Heart left ventricle (tissue), 16 donors: ENCODE measurements around the gene MAP3K10. TPM values are rescaled to one million over a fixed set of nuclear protein-coding genes. Genes with fewer than 3 reads are reported as not detected.

Experiments
- ATAC-seq, 4 donors: fragments of 200-7000 bp; cut with Tn5 transposase; one replicate each; pipeline ENCODE4 v1.9.1; 2020 to 2022; ENCODE audit warnings: moderate library complexity in 4 of 4, mild to moderate bottlenecking in 3 of 4, moderate number of reproducible peaks in 1 of 4
- DNase-seq, 5 donors: peaks; one replicate each; pipeline ENCODE4 v3.0.0-alpha.2; 2020
- H3K27ac ChIP-seq, 12 donors: fragments of 200-600 bp; sonication (generic) in 4 of 12; one replicate each; pipeline versions ENCODE4 v1.5.0 to v1.8.0; 2016 to 2022; ENCODE audit warnings: mild to moderate bottlenecking in 2 of 12
- H3K27me3 ChIP-seq, 9 donors: fragments of 200-600 bp; sonication (generic) in 2 of 9; one replicate each; pipeline versions ENCODE4 v1.5.1 to v1.8.0; 2016 to 2022; ENCODE audit warnings: mild to moderate bottlenecking in 3 of 9
- H3K36me3 ChIP-seq, 9 donors: fragments of 200-600 bp; sonication (generic) in 2 of 9; one replicate each; pipeline versions ENCODE4 v1.5.0 to v1.8.0; 2018 to 2022; ENCODE audit warnings: mild to moderate bottlenecking in 2 of 9
- H3K4me1 ChIP-seq, 12 donors: fragments of 200-600 bp; sonication (generic) in 4 of 12; one replicate each; pipeline versions ENCODE4 v1.5.0 to v1.8.0; 2016 to 2022; ENCODE audit warnings: mild to moderate bottlenecking in 3 of 12
- H3K4me3 ChIP-seq, 12 donors: fragments of 200-600 bp; sonication (generic) in 4 of 12; one replicate each; pipeline versions ENCODE4 v1.5.0 to v1.8.0; 2017 to 2022; ENCODE audit warnings: mild to moderate bottlenecking in 9 of 12, moderate library complexity in 4 of 12
- H3K9me3 ChIP-seq, 12 donors: fragments of 200-600 bp; sonication (generic) in 4 of 12; one replicate each; pipeline versions ENCODE4 v1.5.0 to v1.8.0; 2016 to 2022; ENCODE audit warnings: mild to moderate bottlenecking in 1 of 12
- POLR2A ChIP-seq, 2 donors: fragments of 450-650 bp; IDR thresholded peaks; one replicate each; pipeline ENCODE4 v1.6.1; 2017; ENCODE audit warnings: antibody characterized with exemption in 2 of 2, mild to moderate bottlenecking in 2 of 2, moderate library complexity in 2 of 2
- WGBS, 4 donors: extraction: QIAGEN DNeasy Blood & Tissue Kit in 2 of 4; methylation state at CpG; one replicate each; pipeline versions ENCODE4 v1.1.5 to v1.1.7; 2013 to 2018; 5-methylcytosine and 5-hydroxymethylcytosine counted together
- intact Hi-C, 10 donors: fragments of 100-400 bp; cut with DNase I; formaldehyde crosslinking; loops; one replicate each; pipeline versions ENCODE4 v1.11.1 to v1.14.2; 2022
- polyA plus RNA-seq, 2 donors: library from polyadenylated mRNA; stranded (reverse); fragments of 200-250 nt; gene quantifications; one replicate each; pipeline ENCODE4 v1.2.3, GENCODE V29; 2013
- total RNA-seq, 9 donors: library from RNA; depleted of rRNA in 2 of 9; stranded (reverse); fragments of >200 nt in 2 of 9; fragmentation: NEBNext Ultra II Directional in 3 of 9; extraction: Animal tissue kit (Norgen Biotek cat#: 25700) in 3 of 9; gene quantifications; one replicate each; pipeline versions ENCODE4 v1.1.0 to v1.2.4, GENCODE V29; 2016 to 2023
- TF ChIP-seq, protein P1 (sequence below), 12 donors: fragments of 200-600 bp; sonication (generic) in 4 of 12; IDR thresholded peaks; one replicate each; pipeline versions ENCODE4 v1.5.0 to v1.8.0; 2018 to 2022; ENCODE audit warnings: antibody characterized with exemption in 12 of 12, mild to moderate bottlenecking in 5 of 12
- donor health status: ischemic (EF 13 %, LVEDD 7.1; RV severe dilation, severe dysfunction).
- donor health status: healthy with polysubstance abuse.
- donor health status: DM: no; HTN: yes; CAD: no.
- donor health status: DM: no; HTN: no; CAD: no.
- donor health status: ischemic (EF 25% LVEDD 6.9; RV normal size, moderate dysfunction).
- donor health status: ischemic (EF 25% LVEDD 5.7; RV mildly dilated, moderate dysfunction).
- donor health status: healthy.
- donor health status: DM: yes; HTN: yes; CAD: no.
- donor health status: ischemic (EF 35%, LVEDD 5.7; RV mildly dilated, moderate dysfunction).
- donor health status: nonischemic (EF 11% LVEDD 7.7; RV severe dilation, severe dysfunction).
- donor health status: DM: yes; HTN: yes; CAD: no.
- donor health status: PGD.
- donor health status: ischemic (EF 29% LVEDD 5.4; RV normal size, mild dysfunction).
- donor health status: nonischemic (EF 23%, LVEDD 6.1; RV moderate dilation, normal function).

MAP3K10 gene
- total and polyA plus RNA-seq, 11 donors = 13.7 to 32.8 (median 16.2) TPM

- 91 to 95% (median 93%) methylated on average over 6 of the region's 6 CpGs for WGBS, 4 donors
- Histone ChIP-seq H3K27me3 (no peaks in the 10 kb centered on the region), H3K4me1 (peaks cover 0 to 15% (median 9%) of the 10 kb centered on the region in 12 donors), H3K9me3 (no peaks in the 10 kb centered on the region), H3K4me3 (no peak overlapping the region), H3K27ac (no peak overlapping the region), H3K36me3 (peaks cover 0 to 83% (median 70%) of the 10 kb centered on the region in 9 donors)
- TF ChIP-seq, protein P1, sequence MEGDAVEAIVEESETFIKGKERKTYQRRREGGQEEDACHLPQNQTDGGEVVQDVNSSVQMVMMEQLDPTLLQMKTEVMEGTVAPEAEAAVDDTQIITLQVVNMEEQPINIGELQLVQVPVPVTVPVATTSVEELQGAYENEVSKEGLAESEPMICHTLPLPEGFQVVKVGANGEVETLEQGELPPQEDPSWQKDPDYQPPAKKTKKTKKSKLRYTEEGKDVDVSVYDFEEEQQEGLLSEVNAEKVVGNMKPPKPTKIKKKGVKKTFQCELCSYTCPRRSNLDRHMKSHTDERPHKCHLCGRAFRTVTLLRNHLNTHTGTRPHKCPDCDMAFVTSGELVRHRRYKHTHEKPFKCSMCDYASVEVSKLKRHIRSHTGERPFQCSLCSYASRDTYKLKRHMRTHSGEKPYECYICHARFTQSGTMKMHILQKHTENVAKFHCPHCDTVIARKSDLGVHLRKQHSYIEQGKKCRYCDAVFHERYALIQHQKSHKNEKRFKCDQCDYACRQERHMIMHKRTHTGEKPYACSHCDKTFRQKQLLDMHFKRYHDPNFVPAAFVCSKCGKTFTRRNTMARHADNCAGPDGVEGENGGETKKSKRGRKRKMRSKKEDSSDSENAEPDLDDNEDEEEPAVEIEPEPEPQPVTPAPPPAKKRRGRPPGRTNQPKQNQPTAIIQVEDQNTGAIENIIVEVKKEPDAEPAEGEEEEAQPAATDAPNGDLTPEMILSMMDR (IDR thresholded peaks at IDR 0.05) = no peak
- TF ChIP-seq POLR2A (IDR thresholded peaks at IDR 0.05) = no peak
- DNase-seq = no peak
- ATAC-seq = no peak
- intact Hi-C loops = no loop called here
These were observed 45.1 kb downstream of the MAP3K10 start for GRCh38 chr19:40236366-40236765.

DNA sequence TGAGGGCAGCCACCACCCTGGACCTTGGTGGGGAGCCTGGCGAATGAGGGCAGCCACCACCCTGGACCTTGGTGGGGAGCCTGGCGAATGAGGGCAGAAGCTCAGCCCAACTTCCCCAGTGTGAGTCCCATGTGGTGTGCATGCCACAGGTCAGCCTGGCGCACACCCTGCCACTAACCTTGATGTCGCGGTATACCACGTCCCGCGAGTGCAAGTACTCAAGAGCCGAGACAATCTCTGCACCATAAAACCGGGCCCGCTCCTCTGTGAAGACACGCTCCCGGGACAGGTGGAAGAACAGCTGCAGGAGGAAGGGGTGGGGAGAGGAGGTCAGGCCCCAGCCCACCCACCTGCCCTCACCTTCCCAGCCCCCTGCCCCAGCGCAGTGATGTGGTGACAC lies 46.6 kb downstream of the MAP3K10 start:
- Histone ChIP-seq H3K9me3 (no peaks in the 10 kb centered on the region), H3K27me3 (no peaks in the 10 kb centered on the region), H3K4me3 (no peak overlapping the region), H3K27ac (no peak overlapping the region), H3K36me3 (peaks cover 0 to 86% (median 72%) of the 10 kb centered on the region in 9 donors), H3K4me1 (peaks cover 0 to 20% (median 15%) of the 10 kb centered on the region in 12 donors)
- intact Hi-C loops = no loop called here
- TF ChIP-seq POLR2A (IDR thresholded peaks at IDR 0.05) = no peak
- TF ChIP-seq, protein P1 (IDR thresholded peaks at IDR 0.05) = no peak
- DNase-seq (no peak), ATAC-seq (no peak)
- 93 to 98% (median 95%) methylated on average over 7 to 14 of the region's 14 CpGs for WGBS, 4 donors

DNA sequence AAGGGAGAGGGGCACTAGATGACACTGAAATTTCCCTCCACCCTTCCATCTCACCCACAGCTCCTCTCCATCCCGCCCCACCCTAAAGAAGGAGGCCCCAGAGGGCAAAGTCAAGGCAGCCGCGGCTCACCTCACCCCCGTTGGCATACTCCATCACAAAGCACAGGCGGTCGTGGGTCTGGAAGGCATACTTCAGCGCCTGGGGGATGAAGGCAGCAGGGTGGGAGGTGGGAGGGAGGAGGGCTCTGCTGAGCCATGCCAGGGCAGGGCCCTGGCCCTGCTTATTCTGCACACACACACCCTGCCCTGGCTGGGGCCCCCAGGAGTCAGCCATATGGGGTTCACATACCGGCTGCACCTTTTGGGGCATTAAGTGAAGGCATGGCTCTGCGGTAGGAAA lies 47.5 kb downstream of the MAP3K10 start:
- ATAC-seq (no peak), DNase-seq (no peak)

DNA sequence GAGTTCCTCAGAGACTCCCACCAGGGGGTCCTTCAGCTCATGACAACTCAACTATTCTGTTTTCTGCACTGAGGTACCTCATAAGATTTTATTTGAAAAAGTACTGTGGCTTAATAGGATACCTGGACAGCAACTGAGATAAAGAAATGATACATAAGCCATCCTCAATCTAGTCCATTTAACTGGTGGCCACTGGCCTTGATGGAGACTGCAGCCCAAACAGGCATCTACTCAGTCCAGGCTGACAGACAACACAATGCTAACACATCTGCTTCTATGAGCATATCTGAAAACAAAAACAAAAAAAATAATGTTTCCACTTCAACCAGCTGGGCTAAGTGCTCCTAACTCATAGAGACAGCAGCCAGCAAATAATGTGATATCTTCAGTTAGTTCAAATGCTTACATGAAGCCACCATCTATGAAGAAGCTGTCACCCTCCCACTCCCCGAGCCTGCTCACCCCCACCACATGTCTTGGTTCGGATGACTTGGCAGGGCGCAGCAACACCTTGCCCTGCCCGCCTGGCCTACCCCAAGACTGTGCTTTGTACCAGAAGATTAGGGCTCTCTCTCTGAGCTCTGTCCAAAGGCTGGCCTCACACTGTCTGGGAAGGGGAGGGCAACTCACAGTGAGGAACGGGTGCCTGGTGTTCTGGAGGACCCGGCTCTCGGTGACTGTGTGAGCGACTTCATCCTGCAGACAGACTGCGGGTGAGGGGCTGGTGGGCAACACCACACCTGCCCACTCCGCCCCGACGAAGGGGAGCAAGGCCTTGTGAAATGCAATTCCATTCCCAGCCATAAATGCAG lies 48.4 kb downstream of the MAP3K10 start:
- Histone ChIP-seq H3K4me3 (no peak overlapping the region), H3K4me1 (peaks cover 0 to 30% (median 19%) of the 10 kb centered on the region in 12 donors), H3K9me3 (no peaks in the 10 kb centered on the region), H3K36me3 (peaks cover 0 to 72% (median 66%) of the 10 kb centered on the region in 9 donors), H3K27ac (no peak overlapping the region), H3K27me3 (no peaks in the 10 kb centered on the region)
- WGBS, 4 donors = 94 to 95% (median 94%) methylated on average over 11 to 12 of the region's 12 CpGs
- TF ChIP-seq, protein P1 (IDR thresholded peaks at IDR 0.05) = no peak
- no peak for TF ChIP-seq POLR2A (IDR thresholded peaks at IDR 0.05)
- intact Hi-C loops = loop anchor here in 3 of 10 donors (5.0 kb wide), 1 partner anchor 43 kb away; no protein-coding TSS in a partner anchor
- DNase-seq (no peak), ATAC-seq (no peak)

More for the DNA sequence above, 47.5 kb downstream of the MAP3K10 start:
- H3K27ac ChIP-seq = no peak overlapping the region
- intact Hi-C loops = no loop called here
- peaks cover 0 to 78% (median 69%) of the 10 kb centered on the region in 9 donors for H3K36me3 ChIP-seq
- WGBS, 4 donors = 92 to 100% (median 93%) methylated on average over 9 of the region's 9 CpGs
- H3K9me3 ChIP-seq = no peaks in the 10 kb centered on the region
- no peak overlapping the region for H3K4me3 ChIP-seq
- peaks cover 0 to 28% (median 19%) of the 10 kb centered on the region in 12 donors for H3K4me1 ChIP-seq
- TF ChIP-seq POLR2A (IDR thresholded peaks at IDR 0.05) = no peak
- TF ChIP-seq, protein P1 (IDR thresholded peaks at IDR 0.05) = no peak
- H3K27me3 ChIP-seq = no peaks in the 10 kb centered on the region
